Subcutaneous adipose tissue (tissue), 4 donors: ENCODE results near the gene NHSL2. TPM values are rescaled to one million over a fixed set of nuclear protein-coding genes. Genes with fewer than 3 reads are reported as not detected.

Experiments
- CTCF ChIP-seq: fragments of 450-650 bp; IDR thresholded peaks from one replicate; pipeline ENCODE4 v1.5.1; 2016; ENCODE audit warnings: low read depth, mild to moderate bottlenecking, control low read depth, antibody characterized with exemption, moderate library complexity
- total RNA-seq, 4 donors: library from RNA; depleted of rRNA; stranded (reverse); fragments of >200 nt; gene quantifications; one replicate each; pipeline ENCODE4 v1.1.0, GENCODE V29; 2016

NHSL2 gene
- total RNA-seq, 4 donors from 2014 or later = 5.6 to 12.2 (median 8.8) TPM

GRCh38 chrX:72089254-72089653 is 178.6 kb downstream of the NHSL2 start:
- TF ChIP-seq CTCF = no peak

- TF ChIP-seq CTCF = no peak
Observed at GRCh38 chrX:72094894-72095293, 184.2 kb downstream of the NHSL2 start.

GRCh38 chrX:72095370-72095769 is 184.7 kb downstream of the NHSL2 start:
- no peak for TF ChIP-seq CTCF

GRCh38 chrX:72097098-72097497 is 186.5 kb downstream of the NHSL2 start:
- TF ChIP-seq CTCF = no peak

- no peak for TF ChIP-seq CTCF
Observed at GRCh38 chrX:72100051-72100755, 189.6 kb downstream of the NHSL2 start.

- no peak for TF ChIP-seq CTCF
Observed at GRCh38 chrX:72100824-72101351, 190.2 kb downstream of the NHSL2 start.

- TF ChIP-seq CTCF = no peak
Observed at GRCh38 chrX:72101597-72102037, 191.0 kb downstream of the NHSL2 start.
